Measurements from ENCODE around the gene HIPK3.
"Not testable (repeated sequence)": the region's sequence is repeated elsewhere in the genome, so short reads cannot be mapped to it uniquely, and the experiment has no call there.

HIPK3 gene

DNA sequence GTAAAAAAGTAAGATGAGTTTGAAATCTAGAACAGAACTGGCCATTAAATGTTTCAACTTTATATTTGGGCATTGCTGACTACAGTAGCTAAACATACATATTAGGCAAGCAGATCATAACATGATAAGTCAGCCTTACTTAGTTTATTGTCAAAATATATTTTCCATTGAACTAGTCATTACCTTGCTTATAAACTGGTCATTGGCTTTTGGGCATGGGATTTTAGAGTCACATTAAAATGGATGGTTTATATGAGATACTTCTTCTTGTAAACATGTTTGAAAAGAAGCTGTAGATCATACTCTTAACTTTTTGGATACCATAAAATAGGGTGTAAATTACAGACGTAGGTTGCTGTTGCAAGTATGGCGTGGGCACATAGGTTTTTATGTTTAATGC, 2.7 kb downstream of the HIPK3 start:
- no peak for DNase-seq

- not testable (repeated sequence) for DNase-seq
These were observed 4.2 kb downstream of the HIPK3 start for GRCh38 chr11:33261350-33261749.

GRCh38 chr11:33262011-33262645, 4.9 kb downstream of the HIPK3 start:
- DNase-seq: no peak

DNA sequence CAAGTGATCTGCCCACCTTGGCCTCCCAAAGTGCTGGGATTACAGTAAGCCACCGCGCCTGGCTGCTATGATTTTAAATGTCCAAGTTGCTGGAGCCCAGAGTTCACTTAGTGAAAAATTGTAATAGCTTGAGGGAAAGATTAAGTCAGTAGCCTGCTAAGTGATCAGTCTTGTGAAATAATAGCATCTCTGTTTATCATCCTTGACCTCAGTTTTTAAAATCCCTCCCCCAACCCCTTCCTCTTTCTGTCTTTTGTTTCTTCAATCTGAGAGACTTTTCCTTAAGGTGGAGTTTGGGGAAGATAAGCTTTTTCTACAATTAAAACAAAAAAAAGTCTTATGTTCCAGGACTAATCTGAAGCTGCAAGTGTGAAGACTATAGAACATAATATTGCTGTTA, 6.4 kb downstream of the HIPK3 start:
- no peak for DNase-seq

- no peak for DNase-seq
These were observed 7.7 kb downstream of the HIPK3 start for GRCh38 chr11:33264926-33265325.

- no peak for DNase-seq
These were observed 9.4 kb downstream of the HIPK3 start for GRCh38 chr11:33266393-33267215.

DNA sequence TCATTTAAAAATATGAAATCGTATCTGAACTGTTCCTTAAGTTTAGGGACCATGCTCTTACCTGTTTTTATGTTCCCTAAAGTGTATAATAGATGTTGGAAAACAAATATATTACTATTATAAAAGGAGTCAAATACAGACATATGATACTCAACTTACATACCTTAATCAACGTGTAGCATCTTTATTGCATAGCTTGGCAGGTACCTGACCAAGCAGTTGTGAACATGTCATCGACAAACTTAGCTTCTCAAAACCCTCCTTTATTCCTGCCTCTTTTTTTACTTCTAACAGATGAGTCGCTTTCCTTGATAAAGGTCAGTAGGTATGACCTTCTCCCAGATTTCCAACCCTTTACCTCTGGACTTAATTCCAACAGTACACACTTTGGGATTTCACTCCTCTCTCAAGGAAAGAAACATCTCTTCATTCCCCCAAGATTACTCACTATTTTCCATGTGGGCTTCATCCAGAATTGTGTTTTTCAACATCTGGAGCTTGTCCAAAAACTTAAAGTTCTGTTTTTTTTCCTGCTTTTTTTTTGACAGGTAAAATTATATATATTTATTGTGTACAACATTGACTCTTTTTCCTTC, 11.9 kb downstream of the HIPK3 start:
- no peak for DNase-seq

DNA sequence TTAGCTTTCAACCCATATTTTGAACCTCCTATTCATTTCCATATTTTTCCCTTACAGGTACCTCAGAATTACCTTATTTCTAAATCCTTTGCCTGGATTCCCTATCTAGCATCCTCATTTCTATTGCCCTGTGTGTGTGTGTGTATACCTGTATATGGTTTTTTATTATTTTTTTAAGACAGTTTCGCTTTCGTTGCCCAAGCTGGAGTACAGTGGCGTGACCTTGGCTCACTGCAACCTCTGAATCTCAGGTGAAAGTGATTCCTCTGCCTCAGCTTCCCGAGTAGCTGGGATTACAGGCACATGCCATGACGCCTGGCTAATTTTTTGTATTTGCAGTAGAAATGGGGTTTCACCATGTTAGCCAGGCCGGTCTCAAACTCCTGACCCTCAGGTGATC, 12.6 kb downstream of the HIPK3 start:
- DNase-seq: no peak

GRCh38 chr11:33271059-33271458, 13.9 kb downstream of the HIPK3 start:
- DNase-seq: no peak

GRCh38 chr11:33272338-33273107, 15.3 kb downstream of the HIPK3 start:
- DNase-seq: no peak

DNA sequence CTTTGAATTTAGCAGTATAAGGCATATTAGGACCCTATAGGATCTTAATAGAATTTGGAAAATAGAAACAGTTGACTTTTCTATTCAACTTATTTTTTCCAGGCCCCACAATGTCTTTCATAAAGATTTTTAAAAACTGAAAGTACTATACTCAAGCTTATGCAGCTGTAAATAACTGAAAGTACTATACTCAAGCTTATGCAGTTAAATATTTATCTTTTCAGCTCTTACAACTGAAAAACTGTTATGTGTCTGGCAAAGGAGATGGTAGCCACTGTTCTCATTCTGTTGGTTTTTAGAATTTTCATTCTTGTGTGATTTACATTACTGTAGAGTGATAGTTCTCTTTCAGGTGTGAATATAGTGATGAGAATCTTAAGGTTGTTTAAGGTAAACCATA, 16.5 kb downstream of the HIPK3 start:
- DNase-seq: no peak

DNA sequence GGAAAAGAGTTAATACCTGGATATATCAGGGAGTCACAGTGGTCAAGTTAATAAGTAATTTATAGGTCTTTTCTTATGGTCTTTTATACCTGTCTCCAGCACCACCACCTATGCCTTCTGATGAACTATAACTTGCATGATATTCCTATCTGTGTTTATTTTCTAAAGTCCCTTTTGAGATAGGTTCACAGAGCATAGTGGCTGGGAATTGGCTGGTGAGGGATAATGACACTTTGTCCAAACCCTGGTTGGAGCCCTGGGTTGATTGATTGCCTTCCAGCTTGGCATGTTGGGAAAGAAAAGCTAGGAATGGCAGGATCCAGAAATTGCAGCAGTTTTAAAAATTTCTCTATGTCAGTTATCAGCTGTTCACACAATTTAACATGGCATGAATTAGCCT, 23.2 kb downstream of the HIPK3 start:
- no peak for DNase-seq

DNA sequence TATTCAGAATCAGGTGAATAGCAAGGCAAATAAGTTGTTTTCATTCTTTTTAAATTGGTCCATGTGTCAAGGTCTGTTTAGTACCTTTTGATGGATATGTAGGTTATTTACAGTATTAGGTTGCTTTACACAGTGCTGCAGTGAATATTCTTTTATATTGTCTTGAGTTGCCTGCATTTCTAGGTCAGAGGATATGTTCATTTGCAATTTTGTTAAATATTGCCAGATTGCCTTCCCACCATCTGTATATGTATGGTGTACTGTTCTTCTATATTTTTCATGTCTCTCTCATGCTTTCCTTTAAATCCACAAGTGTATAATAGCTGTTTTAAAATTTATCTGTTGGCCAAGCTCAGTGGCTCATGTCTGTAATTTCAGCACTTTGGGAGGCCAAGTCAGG, 24.6 kb downstream of the HIPK3 start:
- DNase-seq: no peak

DNA sequence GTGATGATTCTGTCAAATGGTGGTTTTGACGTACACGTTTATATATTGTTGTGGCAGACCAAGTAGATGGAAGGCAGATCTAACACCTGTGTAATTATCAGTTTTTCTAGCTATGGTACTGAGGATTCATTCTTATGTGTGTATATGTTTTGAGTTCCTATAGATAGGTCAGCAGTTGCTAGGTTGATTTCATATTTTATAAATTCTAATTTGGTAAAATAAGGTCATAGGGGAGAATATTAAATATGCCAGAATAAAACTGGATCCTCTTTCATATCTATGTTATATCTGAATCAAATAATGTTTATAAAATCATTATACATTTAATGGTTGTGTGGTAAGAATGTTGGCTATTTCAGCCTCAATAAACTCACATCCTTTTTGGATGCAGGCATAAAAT, 27.6 kb downstream of the HIPK3 start:
- DNase-seq: no peak

- no peak for DNase-seq
These were observed 33.1 kb downstream of the HIPK3 start for GRCh38 chr11:33290319-33290718.

GRCh38 chr11:33291004-33291777, 34.0 kb downstream of the HIPK3 start:
- no peak for DNase-seq

DNA sequence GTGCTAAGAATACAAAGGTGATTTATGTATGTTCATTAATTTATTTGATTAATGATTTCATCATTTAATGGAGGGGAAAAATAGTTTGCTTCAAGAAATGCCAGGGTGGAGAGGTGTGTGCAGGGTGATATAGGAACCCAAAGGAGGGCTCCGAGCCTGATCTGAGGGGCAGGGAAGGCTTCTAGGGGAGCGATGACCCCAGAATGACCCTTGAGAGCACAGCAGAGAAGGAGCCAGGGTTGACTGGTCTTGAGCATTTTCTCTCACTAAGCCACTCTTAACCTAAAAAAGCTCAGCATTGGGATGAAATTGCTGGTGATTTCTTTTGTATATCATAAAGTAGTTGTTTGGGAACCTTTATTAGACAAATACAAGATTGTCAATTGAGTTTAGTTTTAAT, 35.1 kb downstream of the HIPK3 start:
- DNase-seq: no peak

DNA sequence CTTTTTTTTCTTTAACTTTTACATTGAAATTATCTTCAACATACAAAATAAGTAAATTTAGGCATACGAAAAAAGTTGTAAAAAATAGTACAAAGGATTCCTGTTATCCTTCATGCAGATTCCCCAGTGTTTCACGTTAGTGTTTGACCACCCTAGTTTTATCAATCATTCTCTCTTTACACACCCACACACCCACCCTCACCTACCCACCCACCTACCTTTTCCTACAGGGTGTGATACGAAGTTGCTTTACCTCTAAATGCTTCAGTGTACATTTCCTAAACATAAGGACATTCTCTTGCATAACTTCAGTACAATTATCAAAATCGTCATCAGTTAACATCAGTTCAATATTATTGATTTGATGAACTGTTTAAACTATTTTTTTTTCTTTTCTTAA, 37.0 kb downstream of the HIPK3 start:
- no peak for DNase-seq

- DNase-seq: no peak
These were observed 37.6 kb downstream of the HIPK3 start for GRCh38 chr11:33294797-33295196.

- no peak for DNase-seq
These were observed 39.5 kb downstream of the HIPK3 start for GRCh38 chr11:33296695-33297094.

GRCh38 chr11:33303541-33303940, 46.4 kb downstream of the HIPK3 start:
- DNase-seq: no peak

DNA sequence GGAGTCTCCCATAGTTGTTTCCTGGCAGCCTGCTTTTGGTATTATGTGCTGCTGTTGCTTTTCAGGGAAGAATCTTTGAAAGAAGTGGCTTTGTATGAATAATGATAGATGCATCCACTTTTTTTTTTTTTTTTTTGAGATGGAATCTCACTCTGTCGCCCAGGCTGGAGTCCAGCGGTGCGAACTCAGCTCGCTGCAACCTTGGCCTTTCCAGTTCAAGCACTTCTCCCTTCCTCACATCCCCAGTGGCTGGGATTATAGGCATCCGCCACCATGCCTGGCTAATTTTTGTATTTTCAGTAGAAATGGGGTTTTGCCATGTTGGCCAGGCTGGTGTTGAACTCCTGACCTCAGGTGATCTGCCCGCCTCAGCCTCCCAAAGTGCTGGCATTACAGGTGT, 49.6 kb downstream of the HIPK3 start:
- DNase-seq: not testable (repeated sequence)

GRCh38 chr11:33307984-33308383, 50.8 kb downstream of the HIPK3 start:
- no peak for DNase-seq
